Fibroblast of lung (primary cell): ENCODE measurements around the gene PKDCC.

ENCODE experiments used
- EZH2 ChIP-seq: IDR thresholded peaks from 2 replicates; pipeline ENCODE4 v1.5.1; 2012; ENCODE audit warnings: low read length, control low read depth, mild to moderate bottlenecking; ENCODE audit errors: missing control alignments
- TF ChIP-seq, protein P1 (sequence below), 2 donors: IDR thresholded peaks in 1 of 2; conservative IDR thresholded peaks in 1 of 2; 1 replicate in 1 of 2; 2 replicates in 1 of 2; pipeline ENCODE4 v1.5.1; 2011 to 2012; ENCODE audit warnings: low read length in 2 of 2, control low read depth in 1 of 2, inconsistent platforms in 1 of 2, low read depth in 1 of 2, mild to moderate bottlenecking in 1 of 2

DNA sequence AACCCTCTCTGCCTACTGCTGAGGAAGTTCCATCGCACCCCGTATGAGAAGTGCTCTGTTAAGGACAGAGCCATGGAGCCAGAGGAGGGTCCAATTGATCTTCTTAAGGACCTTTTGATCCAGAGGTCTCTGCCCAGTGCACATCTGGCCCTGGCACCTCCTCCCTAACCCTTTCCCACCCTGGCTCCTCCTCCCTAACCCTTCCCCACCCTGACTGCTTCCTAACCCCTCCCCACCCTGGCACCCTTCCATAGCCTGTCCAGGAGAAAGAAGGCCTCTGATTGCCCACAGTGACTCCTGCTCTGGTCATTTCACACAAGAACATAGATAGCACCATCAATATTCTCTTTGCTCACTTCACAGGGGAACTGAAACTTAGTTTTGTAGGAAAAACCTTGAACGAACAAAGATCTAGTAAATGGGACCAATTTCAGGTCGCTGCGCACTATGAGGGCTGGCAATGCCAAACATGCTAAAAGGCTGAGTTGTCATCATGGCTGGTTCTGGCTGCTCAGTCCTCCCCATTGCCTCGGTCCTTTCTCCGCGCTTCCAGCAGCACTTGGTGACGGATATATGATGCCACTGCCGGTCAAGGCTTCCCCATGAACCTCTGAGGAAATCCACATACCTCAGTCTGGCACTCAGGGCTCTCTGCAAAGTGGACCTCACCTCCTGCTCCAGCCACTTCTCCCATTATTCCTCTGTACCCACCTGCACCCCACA lies 49.2 kb downstream of the PKDCC start:
- TF ChIP-seq, protein P1, sequence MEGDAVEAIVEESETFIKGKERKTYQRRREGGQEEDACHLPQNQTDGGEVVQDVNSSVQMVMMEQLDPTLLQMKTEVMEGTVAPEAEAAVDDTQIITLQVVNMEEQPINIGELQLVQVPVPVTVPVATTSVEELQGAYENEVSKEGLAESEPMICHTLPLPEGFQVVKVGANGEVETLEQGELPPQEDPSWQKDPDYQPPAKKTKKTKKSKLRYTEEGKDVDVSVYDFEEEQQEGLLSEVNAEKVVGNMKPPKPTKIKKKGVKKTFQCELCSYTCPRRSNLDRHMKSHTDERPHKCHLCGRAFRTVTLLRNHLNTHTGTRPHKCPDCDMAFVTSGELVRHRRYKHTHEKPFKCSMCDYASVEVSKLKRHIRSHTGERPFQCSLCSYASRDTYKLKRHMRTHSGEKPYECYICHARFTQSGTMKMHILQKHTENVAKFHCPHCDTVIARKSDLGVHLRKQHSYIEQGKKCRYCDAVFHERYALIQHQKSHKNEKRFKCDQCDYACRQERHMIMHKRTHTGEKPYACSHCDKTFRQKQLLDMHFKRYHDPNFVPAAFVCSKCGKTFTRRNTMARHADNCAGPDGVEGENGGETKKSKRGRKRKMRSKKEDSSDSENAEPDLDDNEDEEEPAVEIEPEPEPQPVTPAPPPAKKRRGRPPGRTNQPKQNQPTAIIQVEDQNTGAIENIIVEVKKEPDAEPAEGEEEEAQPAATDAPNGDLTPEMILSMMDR (conservative IDR thresholded peaks at IDR 0.05 in 1 of 2, IDR thresholded peaks at IDR 0.05 in 1 of 2; ENCODE audit: low read depth in 1 of 2, low read length in 2 of 2) = no peak
- no peak for TF ChIP-seq EZH2
